GM12878 (cell line): ENCODE measurements around the gene CHRM5. TPM values are rescaled to one million over a fixed set of nuclear protein-coding genes. Genes with fewer than 3 reads are reported as not detected.
"Not testable (repeated sequence)": the region's sequence is repeated elsewhere in the genome, so short reads cannot be mapped to it uniquely, and the experiment has no call there.

ENCODE experiments used
- ATAC-seq: fragments of 200-7000 bp; cut with Tn5 transposase; 3 replicates; pipeline ENCODE4 v1.9.1; 2020; ENCODE audit warnings: mild to moderate bottlenecking, moderate library complexity
- BruUV-seq: library from RNA; stranded (reverse); fragments of 400-500 nt; replicated peaks from 2 replicates; lab custom pipeline; 2021; lab: Mats Ljungman, UMichigan
- CTCF ChIA-PET: fragments of 300-600 bp; sonication (Branson Sonifier 250); formaldehyde crosslinking; extraction: SDS; loops from one replicate; lab custom pipeline; 2021; ENCODE audit warnings: inconsistent platforms; lab: Yijun Ruan, JAX
- POLR2A ChIA-PET: fragments of 350-600 bp; formaldehyde crosslinking; extraction: SDS; loops from one replicate; lab custom pipeline; 2021; ENCODE audit warnings: inconsistent platforms; lab: Charles Lee
- RAD21 ChIA-PET: fragments of 300-600 bp; sonication (Branson Sonifier 250); formaldehyde crosslinking; loops from one replicate; lab custom pipeline; 2023; ENCODE audit warnings: antibody characterized with exemption; ENCODE audit not compliant: unreplicated experiment; lab: Charles Lee
- SMC1A ChIA-PET: fragments of 300-600 bp; sonication (Branson Sonifier 250); formaldehyde crosslinking; loops from one replicate; lab custom pipeline; 2023; ENCODE audit not compliant: unreplicated experiment, uncharacterized antibody; lab: Charles Lee
- DNase-seq: peaks from one replicate; pipeline ENCODE4 v3.0.0-alpha.2; 2011; ENCODE audit warnings: low read depth, low spot score
- FAIRE-seq: peaks from 3 replicates; lab custom pipeline; 2011; peaks lifted over from hg19 to GRCh38; lab: Jason Lieb, UNC
- H2AFZ ChIP-seq: 2 replicates; pipeline ENCODE4 v1.6.0; 2011; ENCODE audit warnings: low read depth, low read length, control low read depth; ENCODE audit not compliant: control insufficient read depth
- H3K27ac ChIP-seq: 2 replicates; pipeline ENCODE4 v1.5.1; 2011; ENCODE audit warnings: control low read depth; ENCODE audit not compliant: control insufficient read depth, insufficient read depth
- H3K27me3 ChIP-seq, 2 experiments: replicated peaks in 1 of 2; 2 replicates each; pipeline versions ENCODE4 v1.6.0 to v1.6.1; 2011; ENCODE audit warnings: low read length in 1 of 2; ENCODE audit not compliant: control insufficient read depth in 2 of 2, insufficient read depth in 2 of 2
- H3K36me3 ChIP-seq, 2 experiments: 2 replicates each; pipeline ENCODE4 v1.5.1; 2011; ENCODE audit warnings: low read length in 1 of 2; ENCODE audit not compliant: control insufficient read depth in 2 of 2, insufficient read depth in 2 of 2
- H3K4me1 ChIP-seq: 2 replicates; pipeline ENCODE4 v1.6.1; 2011; ENCODE audit warnings: mild to moderate bottlenecking, low read length, moderate library complexity, mixed read lengths; ENCODE audit not compliant: control insufficient read depth, insufficient read depth
- H3K4me2 ChIP-seq: 2 replicates; pipeline ENCODE4 v1.6.0; 2011; ENCODE audit warnings: control low read depth; ENCODE audit not compliant: control insufficient read depth, insufficient read depth
- H3K4me3 ChIP-seq: fragments of 200-600 bp; sonication (generic); 2 replicates; pipeline ENCODE4 v1.5.1; 2016
- H3K79me2 ChIP-seq: 2 replicates; pipeline ENCODE4 v1.6.0; 2011; ENCODE audit warnings: low read length; ENCODE audit not compliant: control insufficient read depth, insufficient read depth
- H3K9ac ChIP-seq: 2 replicates; pipeline ENCODE4 v1.8.0; 2011; ENCODE audit warnings: low read length, control low read depth, mixed read lengths; ENCODE audit not compliant: control insufficient read depth, insufficient read depth
- H3K9me3 ChIP-seq: replicated peaks from 3 replicates; pipeline ENCODE4 v1.5.1; 2011; ENCODE audit warnings: mild to moderate bottlenecking, low read length; ENCODE audit not compliant: control insufficient read depth, insufficient read depth
- H4K20me1 ChIP-seq: 2 replicates; pipeline ENCODE4 v1.6.0; 2011; ENCODE audit not compliant: control insufficient read depth, insufficient read depth
- BRCA1 ChIP-seq: IDR thresholded peaks from 2 replicates; pipeline ENCODE4 v1.6.1; 2011; ENCODE audit warnings: low read depth, low read length, improper control_type of control experiment
- MEF2A ChIP-seq: IDR thresholded peaks from 2 replicates; pipeline ENCODE4 v1.6.1; 2011; ENCODE audit warnings: low read depth, mild to moderate bottlenecking, low read length, moderate library complexity; ENCODE audit not compliant: insufficient read depth
- RAD51 ChIP-seq: fragments of 450-650 bp; IDR thresholded peaks from 2 replicates; pipeline ENCODE4 v1.6.1; 2016; ENCODE audit warnings: moderate library complexity, mild to moderate bottlenecking, inconsistent platforms
- ZNF207 ChIP-seq: fragments of 450-650 bp; IDR thresholded peaks from 2 replicates; pipeline ENCODE4 v1.6.1; 2014; ENCODE audit warnings: antibody characterized with exemption, mild to moderate bottlenecking, borderline replicate concordance
- WGBS: methylation state at CpG from one replicate; pipeline ENCODE4 v1.1.6; 2016; ENCODE audit warnings: low lambda C conversion rate; ENCODE audit not compliant: insufficient replicate concordance, insufficient coverage; ENCODE audit errors: missing lambda C conversion rate; 5-methylcytosine and 5-hydroxymethylcytosine counted together
- in situ Hi-C: fragments of 300-500 bp; cut with MboI; formaldehyde crosslinking; loops from 9 replicates; pipeline ENCODE4 v1.14.3; 2018; ENCODE audit warnings: mixed read lengths
- intact Hi-C: fragments of 100-400 bp; cut with micrococcal nuclease; formaldehyde crosslinking; loops from one replicate; pipeline ENCODE4 v1.14.2; 2022; ENCODE audit not compliant: unreplicated experiment
- polyA plus RNA-seq, 11 experiments: library from polyadenylated mRNA; depleted of rRNA in 4 of 11; unstranded in 6 of 11; stranded (reverse) in 5 of 11; fragments of >200 nt; fragmentation: Nextera tagmentation in 4 of 11; fragmentation: Illumina TruSeq in 1 of 11; extraction: Ambion mirVana in 4 of 11; extraction: Trizol in 1 of 11; gene quantifications; 1 replicate in 1 of 11; 2 replicates in 10 of 11; pipeline versions ENCODE4 v1.2.1 to v1.2.3, GENCODE V29; 2011 to 2016; ENCODE audit warnings: inconsistent platforms in 2 of 11, missing spikeins in 2 of 11, low read depth in 1 of 11
- total RNA-seq, 4 experiments: library from RNA; depleted of rRNA in 3 of 4; stranded (reverse); fragments of >200 nt in 3 of 4; fragmentation: Illumina TruSeq in 1 of 4; extraction: Trizol in 1 of 4; gene quantifications; 2 replicates each; pipeline versions ENCODE4 v1.2.1 to v1.2.3, GENCODE V29; 2013 to 2021
- TF ChIP-seq, protein P1 (sequence below): fragments of 450-650 bp; formaldehyde crosslinking; IDR thresholded peaks from 2 replicates; pipeline ENCODE4 v1.5.0; 2022; ENCODE audit warnings: mild to moderate bottlenecking, missing genetic modification characterization
- TF ChIP-seq, protein P2 (sequence below): fragments of 450-650 bp; IDR thresholded peaks from 2 replicates; pipeline ENCODE4 v1.6.1; 2016; ENCODE audit warnings: mild to moderate bottlenecking

Gene CHRM5
- total and polyA plus RNA-seq, 10 of the 15 experiments (the other 5 are each of a cell fraction or from before 2014, with no cell fraction given): 0.01 to 0.10 (median 0.04) TPM; not detected in 6

DNA sequence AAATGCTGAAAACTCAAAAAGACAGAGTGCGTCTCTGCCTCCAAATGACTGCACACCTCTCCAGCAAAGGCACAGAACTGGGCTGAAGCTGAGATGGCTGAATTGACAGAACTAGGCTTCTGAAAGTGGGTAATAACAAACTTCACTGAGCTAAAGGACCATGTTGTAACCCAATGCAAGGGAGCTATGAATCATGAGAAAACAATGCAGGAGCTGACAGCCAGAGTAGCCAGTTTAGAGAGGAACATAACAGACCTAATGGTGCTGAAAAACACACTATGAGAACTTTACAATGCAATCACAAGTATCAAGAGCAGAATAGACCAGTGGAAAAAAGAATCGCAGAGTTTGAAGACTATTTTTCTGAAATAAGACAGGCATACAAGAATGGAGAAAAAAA, 80.8 kb downstream of the CHRM5 start:
- ChIA-PET POLR2A (no interaction called here), SMC1A (no interaction called here), RAD21 (no interaction called here), CTCF (no interaction called here)
- Histone ChIP-seq H4K20me1 (no peaks in the 10 kb centered on the region), H3K79me2 (no peaks in the 10 kb centered on the region), H2AFZ (no peak overlapping the region), H3K4me1 (no peaks in the 10 kb centered on the region), H3K36me3 (no peaks in the 10 kb centered on the region), H3K27ac (no peak overlapping the region), H3K27me3 (no peaks in the 10 kb centered on the region), H3K9me3 (no peaks in the 10 kb centered on the region; the same call in 1 of the 3 replicates), H3K4me3 (no peak overlapping the region), H3K4me2 (no peak overlapping the region), H3K9ac (no peak overlapping the region)
- 95% methylated on average over 2 of the region's 2 CpGs for WGBS
- BruUV-seq: no TSS peak
- FAIRE-seq (no peak), DNase-seq (no peak), ATAC-seq (no peak)
- in situ Hi-C loops: no loop called here
- intact Hi-C loops: no loop called here
- TF ChIP-seq BRCA1 (no peak), MEF2A (no peak), RAD51 (no peak), ZNF207 (no peak)
- TF ChIP-seq, protein P1, sequence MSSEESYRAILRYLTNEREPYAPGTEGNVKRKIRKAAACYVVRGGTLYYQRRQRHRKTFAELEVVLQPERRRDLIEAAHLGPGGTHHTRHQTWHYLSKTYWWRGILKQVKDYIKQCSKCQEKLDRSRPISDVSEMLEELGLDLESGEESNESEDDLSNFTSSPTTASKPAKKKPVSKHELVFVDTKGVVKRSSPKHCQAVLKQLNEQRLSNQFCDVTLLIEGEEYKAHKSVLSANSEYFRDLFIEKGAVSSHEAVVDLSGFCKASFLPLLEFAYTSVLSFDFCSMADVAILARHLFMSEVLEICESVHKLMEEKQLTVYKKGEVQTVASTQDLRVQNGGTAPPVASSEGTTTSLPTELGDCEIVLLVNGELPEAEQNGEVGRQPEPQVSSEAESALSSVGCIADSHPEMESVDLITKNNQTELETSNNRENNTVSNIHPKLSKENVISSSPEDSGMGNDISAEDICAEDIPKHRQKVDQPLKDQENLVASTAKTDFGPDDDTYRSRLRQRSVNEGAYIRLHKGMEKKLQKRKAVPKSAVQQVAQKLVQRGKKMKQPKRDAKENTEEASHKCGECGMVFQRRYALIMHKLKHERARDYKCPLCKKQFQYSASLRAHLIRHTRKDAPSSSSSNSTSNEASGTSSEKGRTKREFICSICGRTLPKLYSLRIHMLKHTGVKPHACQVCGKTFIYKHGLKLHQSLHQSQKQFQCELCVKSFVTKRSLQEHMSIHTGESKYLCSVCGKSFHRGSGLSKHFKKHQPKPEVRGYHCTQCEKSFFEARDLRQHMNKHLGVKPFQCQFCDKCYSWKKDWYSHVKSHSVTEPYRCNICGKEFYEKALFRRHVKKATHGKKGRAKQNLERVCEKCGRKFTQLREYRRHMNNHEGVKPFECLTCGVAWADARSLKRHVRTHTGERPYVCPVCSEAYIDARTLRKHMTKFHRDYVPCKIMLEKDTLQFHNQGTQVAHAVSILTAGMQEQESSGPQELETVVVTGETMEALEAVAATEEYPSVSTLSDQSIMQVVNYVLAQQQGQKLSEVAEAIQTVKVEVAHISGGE: no peak
- TF ChIP-seq, protein P2, sequence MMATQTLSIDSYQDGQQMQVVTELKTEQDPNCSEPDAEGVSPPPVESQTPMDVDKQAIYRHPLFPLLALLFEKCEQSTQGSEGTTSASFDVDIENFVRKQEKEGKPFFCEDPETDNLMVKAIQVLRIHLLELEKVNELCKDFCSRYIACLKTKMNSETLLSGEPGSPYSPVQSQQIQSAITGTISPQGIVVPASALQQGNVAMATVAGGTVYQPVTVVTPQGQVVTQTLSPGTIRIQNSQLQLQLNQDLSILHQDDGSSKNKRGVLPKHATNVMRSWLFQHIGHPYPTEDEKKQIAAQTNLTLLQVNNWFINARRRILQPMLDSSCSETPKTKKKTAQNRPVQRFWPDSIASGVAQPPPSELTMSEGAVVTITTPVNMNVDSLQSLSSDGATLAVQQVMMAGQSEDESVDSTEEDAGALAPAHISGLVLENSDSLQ: no peak

DNA sequence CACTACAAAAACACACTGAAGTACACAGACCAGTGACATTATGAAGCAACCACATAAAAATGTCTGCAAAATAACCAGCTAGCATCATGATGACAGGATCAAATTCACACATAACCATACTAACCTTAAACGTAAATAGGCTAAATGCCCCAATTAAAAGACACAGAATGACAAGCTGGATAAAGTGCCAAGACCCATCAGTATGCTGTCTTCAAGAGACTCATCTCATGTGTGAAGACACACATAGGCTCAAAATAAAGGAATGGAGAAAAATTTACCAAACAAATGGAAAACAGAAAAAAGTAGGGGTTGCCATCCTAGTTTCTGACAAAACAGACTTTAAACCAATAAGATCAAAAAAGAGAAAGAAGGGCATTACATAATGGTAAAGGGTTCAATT, 82.1 kb downstream of the CHRM5 start:
- H3K27me3 ChIP-seq, H3K4me1 ChIP-seq, RAD21 ChIA-PET, ATAC-seq, H3K4me2 ChIP-seq, H3K79me2 ChIP-seq, H3K4me3 ChIP-seq, intact Hi-C loops, DNase-seq, H3K9me3 ChIP-seq, H4K20me1 ChIP-seq, H2AFZ ChIP-seq, H3K9ac ChIP-seq, BruUV-seq, H3K27ac ChIP-seq, FAIRE-seq, H3K36me3 ChIP-seq, POLR2A ChIA-PET: not testable (repeated sequence)
- 26% methylated on average over 1 of the region's 1 CpG for WGBS
- in situ Hi-C loops: loop anchor here (25.0 kb wide), 1 partner anchor 537 kb away; the partner anchor contains the start of gene GOLGA8B
- ChIA-PET SMC1A (interaction anchor here (0.9 kb wide), 1 partner anchor 10 kb away, joined by 3 read pairs; no protein-coding TSS in a partner anchor), CTCF (interaction anchor here (1.6 to 2.3 kb wide), 2 partner anchors 10 kb away, joined by 4 to 12 read pairs; no protein-coding TSS in a partner anchor)
